Measurements from ENCODE around the gene HSBP1. TPM values are rescaled to one million over a fixed set of nuclear protein-coding genes. Genes with fewer than 3 reads are reported as not detected.

HSBP1 gene
- total and polyA plus RNA-seq, 2 of the 13 experiments (the other 11 are each of a cell fraction or from before 2014, with no cell fraction given), result 249 to 292 TPM

- H3K79me2 ChIP-seq (ENCODE audit: insufficient read depth, low read length), result no peaks in the 10 kb centered on the region
- intact Hi-C loops (cut with micrococcal nuclease; ENCODE audit: unreplicated experiment) (no loop called here), in situ Hi-C loops (cut with HindIII; ENCODE audit: extremely low pct_ligation_motif_present, low pct_unique_long_range_greater_than_20kb) (no loop called here)
- no peaks in the 10 kb centered on the region for H3K4me1 ChIP-seq (ENCODE audit: insufficient read depth, low read length)
- TF ChIP-seq ZNF576 (CRISPR knock-in tag; IDR thresholded peaks at IDR 0.05), result no peak
- TF ChIP-seq ZNF317 (CRISPR knock-in tag; IDR thresholded peaks at IDR 0.05), result no peak
- no peak for TF ChIP-seq ZBTB26 (CRISPR knock-in tag; IDR thresholded peaks at IDR 0.05; ENCODE audit: borderline replicate concordance)
- TF ChIP-seq ZNF331 (CRISPR knock-in tag; IDR thresholded peaks at IDR 0.05), result no peak
- TF ChIP-seq ZNF224 (CRISPR knock-in tag; IDR thresholded peaks at IDR 0.05), result no peak
- no peak for TF ChIP-seq ZBTB8A (CRISPR knock-in tag; IDR thresholded peaks at IDR 0.05; ENCODE audit: borderline replicate concordance, low read depth)
- TF ChIP-seq MXD1 (CRISPR knock-in tag; IDR thresholded peaks at IDR 0.05), result no peak
- no peak for TF ChIP-seq ZBTB21 (CRISPR knock-in tag; IDR thresholded peaks at IDR 0.05)
- TF ChIP-seq NFE2L1 (CRISPR knock-in tag; IDR thresholded peaks at IDR 0.05; ENCODE audit: borderline replicate concordance), result no peak
- no peak for TF ChIP-seq BORCS8-MEF2B (CRISPR knock-in tag; IDR thresholded peaks at IDR 0.05)
- no peak for TF ChIP-seq HMG20B (CRISPR knock-in tag; conservative IDR thresholded peaks at IDR 0.05)
- H3K27ac ChIP-seq (ENCODE audit: extremely low read length, insufficient read depth, low read length), result no peak overlapping the region
- no peak overlapping the region for H3K4me2 ChIP-seq (ENCODE audit: low read depth, low read length)
- no peak for DNase-seq (ENCODE audit: low spot score)
- no peak overlapping the region for H3K9ac ChIP-seq (ENCODE audit: insufficient read depth, low read depth, low read length)
- H2AFZ ChIP-seq (ENCODE audit: low read length), result no peak overlapping the region
- ChIA-PET POLR2A (no interaction called here), CTCF (ENCODE audit: low intra/inter-chr PET ratio, low total read pairs) (no interaction called here)
- H3K4me3 ChIP-seq (replicated peaks in 1 of 3; ENCODE audit: insufficient read depth in 1 of 3, low read depth in 2 of 3, low read length in 3 of 3), result no peak overlapping the region
- H3K27me3 ChIP-seq (ENCODE audit: control insufficient read depth in 1 of 2, insufficient read depth in 2 of 2, low read length in 2 of 2), result peaks cover 3 to 46% of the 10 kb centered on the region in 2 experiments; a peak in 3 of 5 replicates
- 31% methylated on average over 9 of the region's 9 CpGs for WGBS (ENCODE audit: low lambda C conversion rate)
- no peaks in the 10 kb centered on the region for H4K20me1 ChIP-seq (ENCODE audit: insufficient read depth, low read length)
- BruUV-seq (replicated peaks), result no TSS peak
- H3K36me3 ChIP-seq (replicated peaks in 1 of 2; ENCODE audit: control insufficient read depth in 1 of 2, insufficient read depth in 2 of 2, low read length in 2 of 2), result no peaks in the 10 kb centered on the region
- H3K9me3 ChIP-seq (ENCODE audit: low read length), result no peaks in the 10 kb centered on the region
- FAIRE-seq, result no peak
- ATAC-seq, result no peak
Observed at GRCh38 chr16:83842756-83843507, 35.2 kb downstream of the HSBP1 start.
